HG02943 (cell line): ENCODE data around the gene CATSPERE.
"Not testable (repeated sequence)": the region's sequence is repeated elsewhere in the genome, so short reads cannot be mapped to it uniquely, and the experiment has no call there.

ENCODE experiments used
- ATAC-seq: cut with Tn5 transposase; IDR thresholded peaks from one replicate; pipeline ENCODE4 v1.9.1; 2021; ENCODE audit warnings: mild to moderate bottlenecking, low read depth, moderate library complexity; ENCODE audit not compliant: unreplicated experiment

Gene CATSPERE

GRCh38 chr1:244448279-244449036, 12.6 kb upstream of the CATSPERE start:
- ATAC-seq, result no peak

- ATAC-seq, result no peak
Measured at GRCh38 chr1:244449936-244450508, 11.1 kb upstream of the CATSPERE start.

- ATAC-seq, result peak; percentile 12
Measured at GRCh38 chr1:244450597-244451538, 10.2 kb upstream of the CATSPERE start.

DNA sequence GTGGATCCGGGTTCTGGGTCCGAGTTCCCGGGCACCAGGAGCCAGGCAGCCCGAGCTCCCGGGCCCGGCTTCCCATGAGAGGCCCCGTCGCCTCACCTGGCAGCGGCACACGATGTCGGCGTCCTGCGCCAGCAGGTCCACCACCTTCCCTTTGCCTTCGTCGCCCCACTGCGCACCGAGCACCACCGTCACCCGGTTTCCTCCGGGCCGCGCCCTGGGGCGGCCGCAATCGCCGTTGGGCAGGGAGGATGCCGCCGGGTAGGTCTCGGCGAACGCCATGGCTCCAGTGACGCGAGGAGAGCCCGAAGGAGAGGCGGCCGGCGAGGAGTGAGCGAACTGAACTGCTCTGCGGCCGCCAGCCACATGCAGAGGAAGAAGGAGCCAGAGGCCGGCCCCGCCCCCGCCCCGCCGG, 9.5 kb upstream of the CATSPERE start, which contains the start of gene ADSS2:
Gene ADSS2 (minus strand): TSS at position 371 of the 412 bp plus-strand sequence. CDS start 92 bp downstream, at position 279.
- ATAC-seq, result no peak

- peak; percentile 89 for ATAC-seq
Measured at GRCh38 chr1:244451951-244452795, 8.9 kb upstream of the CATSPERE start.

DNA sequence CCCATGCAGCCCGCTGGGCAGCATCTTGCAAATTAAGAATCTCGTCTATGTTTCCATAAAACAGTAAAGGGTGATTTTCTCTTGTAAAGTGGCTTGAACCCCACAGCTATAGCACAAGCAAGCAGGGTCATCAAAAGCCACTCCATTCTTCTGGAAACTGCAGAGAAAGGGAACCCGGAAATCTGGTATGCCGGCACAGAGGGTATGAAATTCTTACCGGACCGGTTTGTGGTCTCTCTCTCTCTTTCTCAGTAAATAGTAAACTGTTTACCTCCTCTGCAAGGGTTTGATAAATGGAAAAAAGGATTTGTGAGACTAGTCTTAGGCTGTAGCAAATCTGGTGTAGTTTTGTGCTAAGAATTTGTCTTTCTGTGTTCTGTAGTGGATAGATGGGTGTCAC, 6.7 kb upstream of the CATSPERE start:
- ATAC-seq, result no peak

DNA sequence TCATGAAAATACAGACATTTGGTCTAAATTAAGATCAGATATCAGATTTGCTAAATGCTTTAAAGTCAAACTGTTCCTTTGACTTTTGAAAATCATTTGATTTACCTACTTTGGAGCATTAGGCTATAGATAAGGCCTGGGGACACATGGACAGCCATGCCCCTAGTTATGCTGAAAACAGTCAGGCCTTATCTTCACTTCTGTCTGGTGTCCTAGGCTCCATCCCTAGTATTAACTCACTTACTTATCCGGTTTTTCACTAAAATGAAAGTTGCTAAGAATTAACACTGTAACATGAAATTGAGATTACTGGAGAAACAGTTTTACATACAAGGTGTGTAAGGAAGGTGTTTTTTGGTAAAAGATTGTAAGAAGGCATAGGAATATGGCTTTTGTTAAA, 4.5 kb upstream of the CATSPERE start:
- no peak for ATAC-seq

DNA sequence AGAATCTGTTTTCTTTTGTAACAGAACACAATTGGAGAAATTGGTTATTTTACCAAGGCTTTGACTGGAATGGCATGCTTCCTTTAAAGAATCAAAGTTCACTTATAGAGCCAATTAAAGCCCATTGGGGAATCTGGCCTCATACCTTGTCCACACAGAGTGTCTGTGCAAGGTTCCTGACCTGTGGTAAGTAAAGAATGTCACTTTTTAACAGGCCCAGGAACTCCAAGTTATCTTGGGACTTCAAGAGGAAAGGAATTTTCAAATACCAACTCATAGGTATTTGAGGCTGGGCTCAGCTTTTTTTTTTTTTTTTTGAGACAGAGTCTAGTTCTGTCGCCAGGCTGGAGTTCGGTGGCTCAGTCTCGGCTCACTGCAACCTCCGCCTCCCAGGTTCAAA, 2.3 kb upstream of the CATSPERE start:
- no peak for ATAC-seq

DNA sequence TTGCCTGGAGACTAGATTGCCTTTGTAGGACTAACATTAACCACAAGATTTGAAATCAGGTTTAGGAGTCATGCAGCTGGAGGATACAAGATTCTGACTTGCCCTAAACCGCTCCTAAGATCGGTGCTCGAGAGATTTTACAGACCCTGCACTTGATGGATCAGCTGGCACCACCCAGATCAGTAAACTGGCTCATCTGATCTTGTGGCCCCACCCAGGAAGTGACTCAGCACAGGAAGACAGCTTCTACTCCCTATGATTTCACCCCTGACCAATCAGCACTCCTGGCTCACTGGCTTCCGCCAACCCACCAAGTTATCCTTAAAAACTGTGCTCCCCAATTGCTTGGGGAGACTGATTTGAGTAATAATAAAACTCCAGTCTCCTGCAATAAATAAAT, 876 bp upstream of the CATSPERE start:
- ATAC-seq, result no peak

DNA sequence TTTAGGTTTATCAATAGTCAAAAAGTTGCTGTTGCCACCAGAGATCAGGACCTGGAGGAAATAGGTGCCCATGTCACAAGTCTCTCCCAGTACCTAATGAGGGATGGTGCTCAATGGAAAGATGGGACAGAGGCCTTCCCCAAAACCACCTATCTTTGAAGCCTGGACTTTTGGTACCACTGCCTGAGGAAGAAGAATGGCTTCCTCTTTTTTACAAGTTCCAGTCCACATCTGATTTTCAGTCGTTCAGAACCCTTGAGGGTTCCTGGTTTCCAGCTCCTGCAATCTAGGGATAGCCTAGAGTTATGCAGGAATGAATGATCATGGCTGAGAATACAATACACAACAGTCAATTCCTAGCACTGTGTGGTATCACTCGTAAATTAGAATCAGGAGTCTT, 5.7 kb downstream of the CATSPERE start:
- no peak for ATAC-seq

DNA sequence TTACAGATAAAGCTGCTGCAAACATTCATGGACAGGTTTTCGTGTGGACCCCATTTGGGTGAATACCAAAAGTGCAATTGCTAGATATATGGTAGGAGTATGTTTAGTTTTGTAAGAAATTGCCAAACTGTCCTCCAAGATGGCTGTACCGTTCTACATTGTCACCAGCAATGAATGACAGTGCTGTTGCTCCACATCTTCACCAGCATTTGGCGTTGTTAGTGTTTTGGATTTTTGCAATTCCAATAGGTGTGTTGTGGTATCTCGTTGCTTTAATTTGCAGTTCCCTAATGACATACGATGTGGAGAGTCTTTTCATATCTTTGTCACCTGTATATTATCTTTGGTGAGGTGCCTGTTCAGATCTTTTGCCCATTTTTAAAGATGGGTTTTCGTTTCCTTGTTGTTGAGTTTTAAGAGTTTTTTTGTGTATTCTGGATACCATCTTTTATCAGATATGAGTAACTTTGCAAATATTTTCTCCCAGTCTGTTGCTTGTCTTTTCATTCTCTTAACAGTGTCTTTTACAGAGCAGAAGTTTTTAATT, 12.1 kb downstream of the CATSPERE start:
- ATAC-seq, result no peak

DNA sequence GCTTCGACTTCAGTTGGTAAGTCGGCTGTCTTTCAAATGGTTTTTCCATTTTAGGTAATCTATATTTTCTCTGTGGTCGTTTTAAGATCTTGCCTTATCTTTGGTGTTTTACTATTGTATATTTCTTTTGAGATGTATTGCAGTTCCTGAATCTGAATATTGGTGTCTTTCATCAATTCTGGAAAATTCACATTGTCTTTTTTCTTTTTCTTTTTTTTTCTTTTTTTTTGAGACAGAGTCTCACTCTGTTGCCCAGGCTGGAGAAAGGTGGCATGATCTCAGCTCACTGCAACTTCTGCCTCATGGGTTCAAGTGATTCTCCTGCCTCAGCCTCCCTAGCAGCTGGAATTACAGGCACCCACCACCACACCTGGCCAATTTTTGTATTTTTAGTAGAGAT, 23.9 kb downstream of the CATSPERE start:
- not testable (repeated sequence) for ATAC-seq

GRCh38 chr1:244494653-244495052, 33.6 kb downstream of the CATSPERE start:
- no peak for ATAC-seq

DNA sequence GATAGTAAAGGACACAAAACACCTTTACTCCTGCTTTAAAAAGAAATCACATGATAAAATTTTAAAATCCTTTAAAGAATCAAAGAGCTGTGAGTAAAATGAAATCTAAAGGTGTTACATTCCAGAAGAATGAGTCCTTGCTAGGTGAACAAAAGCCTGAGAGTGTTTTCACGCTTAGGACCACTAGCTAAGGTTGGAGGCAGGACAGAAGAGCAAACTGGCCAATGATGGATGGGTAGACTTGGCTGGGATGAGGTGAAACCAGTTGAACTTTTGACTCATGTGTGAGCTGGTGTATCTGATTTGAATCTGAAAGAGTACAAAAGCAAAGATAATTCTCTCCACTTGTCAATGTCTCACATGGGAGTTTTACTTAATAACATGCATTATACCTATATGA, 35.1 kb downstream of the CATSPERE start:
- no peak for ATAC-seq

GRCh38 chr1:244497805-244498204, 36.7 kb downstream of the CATSPERE start:
- ATAC-seq, result no peak

GRCh38 chr1:244499484-244499883, 38.4 kb downstream of the CATSPERE start:
- ATAC-seq, result not testable (repeated sequence)

GRCh38 chr1:244500515-244500914, 39.4 kb downstream of the CATSPERE start:
- ATAC-seq, result not testable (repeated sequence)

DNA sequence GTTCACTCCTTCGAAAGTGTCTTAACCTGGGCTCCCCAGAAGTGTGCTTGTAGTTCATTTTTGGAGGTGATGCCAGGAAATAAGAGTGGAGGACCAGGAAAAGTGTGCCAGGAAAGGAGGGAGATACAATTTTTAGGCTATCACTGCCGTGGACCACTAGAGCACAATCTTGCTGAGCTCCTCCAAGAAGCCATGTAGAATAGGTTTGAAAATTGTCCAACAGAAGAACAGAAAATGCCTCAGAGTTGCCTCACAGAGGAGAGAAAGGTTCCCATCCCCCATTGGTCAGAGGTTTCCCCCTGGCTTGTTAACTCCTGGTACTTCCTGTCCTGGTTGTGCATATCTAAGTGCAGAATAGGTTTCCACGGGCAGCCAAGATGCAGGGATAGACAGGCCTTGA, 41.6 kb downstream of the CATSPERE start:
- no peak for ATAC-seq

DNA sequence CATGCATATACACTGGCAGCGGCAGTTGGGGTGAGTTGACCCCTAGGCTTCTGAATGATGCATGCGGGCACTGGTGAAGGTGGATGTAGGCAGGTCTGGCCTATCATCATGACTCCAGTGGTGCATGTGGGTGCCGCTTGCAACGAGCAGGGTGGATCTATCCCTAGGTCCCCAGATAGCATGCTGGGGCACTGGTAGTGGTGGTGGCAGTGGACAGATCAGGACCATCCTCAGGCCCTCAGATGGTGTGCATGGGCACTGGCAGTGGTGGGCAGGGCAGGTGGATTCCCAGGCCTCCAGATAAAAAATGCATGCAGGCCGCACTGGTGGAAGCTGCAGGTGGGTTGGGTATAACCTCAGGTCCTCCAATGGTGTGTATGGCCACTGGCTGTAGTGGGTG, 52.4 kb downstream of the CATSPERE start:
- ATAC-seq, result no peak

DNA sequence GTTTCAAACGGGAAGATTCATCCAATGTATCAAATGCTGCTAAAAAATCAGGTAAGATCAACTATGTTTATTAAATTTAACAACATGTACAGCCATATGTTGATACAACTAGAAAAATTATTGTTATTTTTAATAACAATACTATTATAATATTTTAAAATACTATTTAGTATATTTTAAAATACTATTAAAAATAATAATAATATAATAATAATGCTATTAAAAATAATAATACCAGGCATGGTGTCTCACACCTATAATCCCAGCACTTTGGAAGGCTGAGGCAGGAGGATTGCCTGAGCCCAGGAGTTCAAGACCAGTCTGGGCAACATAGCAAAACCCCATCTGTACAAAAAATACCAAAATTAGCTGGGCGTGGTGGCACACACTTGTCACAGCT, 54.6 kb downstream of the CATSPERE start:
- ATAC-seq, result no peak
